Measurements from ENCODE around the gene NFIC.

DNA sequence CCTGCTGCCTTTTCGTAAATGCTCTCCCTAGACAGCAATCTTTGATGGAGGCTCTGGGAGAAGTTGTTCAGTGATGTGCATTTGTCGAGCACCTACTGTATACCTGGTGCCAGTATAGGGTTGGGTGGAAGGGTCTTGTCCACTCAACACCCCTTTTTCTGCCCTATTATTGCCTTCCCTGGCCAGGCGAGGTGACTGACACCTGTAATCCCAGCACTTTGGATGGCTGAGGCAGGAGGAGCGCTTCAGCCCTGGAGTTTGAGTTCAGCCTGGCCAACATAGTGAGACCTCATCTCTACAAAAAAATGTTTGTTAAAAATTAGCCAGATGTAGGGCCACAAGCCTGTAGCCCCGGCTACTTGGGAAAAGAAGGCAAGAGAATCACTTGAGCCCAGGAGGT, 49.3 kb downstream of the NFIC start:
- TF ChIP-seq, protein P1, sequence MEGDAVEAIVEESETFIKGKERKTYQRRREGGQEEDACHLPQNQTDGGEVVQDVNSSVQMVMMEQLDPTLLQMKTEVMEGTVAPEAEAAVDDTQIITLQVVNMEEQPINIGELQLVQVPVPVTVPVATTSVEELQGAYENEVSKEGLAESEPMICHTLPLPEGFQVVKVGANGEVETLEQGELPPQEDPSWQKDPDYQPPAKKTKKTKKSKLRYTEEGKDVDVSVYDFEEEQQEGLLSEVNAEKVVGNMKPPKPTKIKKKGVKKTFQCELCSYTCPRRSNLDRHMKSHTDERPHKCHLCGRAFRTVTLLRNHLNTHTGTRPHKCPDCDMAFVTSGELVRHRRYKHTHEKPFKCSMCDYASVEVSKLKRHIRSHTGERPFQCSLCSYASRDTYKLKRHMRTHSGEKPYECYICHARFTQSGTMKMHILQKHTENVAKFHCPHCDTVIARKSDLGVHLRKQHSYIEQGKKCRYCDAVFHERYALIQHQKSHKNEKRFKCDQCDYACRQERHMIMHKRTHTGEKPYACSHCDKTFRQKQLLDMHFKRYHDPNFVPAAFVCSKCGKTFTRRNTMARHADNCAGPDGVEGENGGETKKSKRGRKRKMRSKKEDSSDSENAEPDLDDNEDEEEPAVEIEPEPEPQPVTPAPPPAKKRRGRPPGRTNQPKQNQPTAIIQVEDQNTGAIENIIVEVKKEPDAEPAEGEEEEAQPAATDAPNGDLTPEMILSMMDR (IDR thresholded peaks at IDR 0.05; ENCODE audit: borderline replicate concordance, extremely low read depth, low read length, poor library complexity, severe bottlenecking), result no peak
- TF ChIP-seq EZH2 (IDR thresholded peaks at IDR 0.05; ENCODE audit: borderline replicate concordance, low read depth, low read length, severe bottlenecking), result no peak

All from DND-41 (cell line).